HG03108 (cell line): ENCODE results near the gene CHTOP.
A peak's percentile ranks its signal among the peaks of the same experiment; 100 is the strongest.

ENCODE experiments used
- ATAC-seq: cut with Tn5 transposase; IDR thresholded peaks from one replicate; pipeline ENCODE4 v1.9.1; 2021; ENCODE audit warnings: moderate library complexity; ENCODE audit not compliant: unreplicated experiment

CHTOP gene

GRCh38 chr1:153612755-153613331 lies 21.0 kb upstream of the CHTOP start, which contains the start of gene S100A16:
TSS of gene S100A16 (minus strand) at chr1:153613137. CDS start at chr1:153608151, 4,986 bp downstream.
- no peak for ATAC-seq

GRCh38 chr1:153613406-153613805 lies 20.5 kb upstream of the CHTOP start:
- ATAC-seq = no peak

GRCh38 chr1:153614189-153614900 lies 19.5 kb upstream of the CHTOP start:
- ATAC-seq = no peak

GRCh38 chr1:153614906-153615305 lies 19.0 kb upstream of the CHTOP start:
- ATAC-seq = no peak

- no peak for ATAC-seq
Observed at GRCh38 chr1:153615406-153615805, 18.5 kb upstream of the CHTOP start.

- no peak for ATAC-seq
Observed at GRCh38 chr1:153616144-153616916, 17.5 kb upstream of the CHTOP start, which contains the start of gene S100A14. TSS of gene S100A14 (minus strand) at chr1:153616325. CDS start at chr1:153615858, 467 bp downstream.

GRCh38 chr1:153616917-153617311 lies 17.0 kb upstream of the CHTOP start:
- no peak for ATAC-seq

- peak; percentile 72 for ATAC-seq
Observed at GRCh38 chr1:153617663-153618062, 16.2 kb upstream of the CHTOP start.

- ATAC-seq = no peak
Observed at GRCh38 chr1:153619171-153619570, 14.7 kb upstream of the CHTOP start.

GRCh38 chr1:153623101-153623500 lies 10.8 kb upstream of the CHTOP start:
- no peak for ATAC-seq

- ATAC-seq = no peak
Observed at GRCh38 chr1:153624965-153625611, 8.8 kb upstream of the CHTOP start.

GRCh38 chr1:153626477-153626903 lies 7.4 kb upstream of the CHTOP start:
- no peak for ATAC-seq

GRCh38 chr1:153626904-153627714 lies 6.8 kb upstream of the CHTOP start, which contains the start of gene S100A13:
TSS of gene S100A13 (minus strand) at chr1:153627505. CDS start at chr1:153626472, 1,033 bp downstream.
- no peak for ATAC-seq

GRCh38 chr1:153627715-153628626 lies 5.9 kb upstream of the CHTOP start, which contains the start of gene S100A1:
TSS of gene S100A1 (plus strand) at chr1:153628434. CDS start at chr1:153630522, 2,088 bp downstream.
- no peak for ATAC-seq

- ATAC-seq = no peak
Observed at GRCh38 chr1:153628638-153629342, 5.1 kb upstream of the CHTOP start.

GRCh38 chr1:153629343-153629665 lies 4.6 kb upstream of the CHTOP start:
- ATAC-seq = no peak

GRCh38 chr1:153629971-153630370 lies 3.9 kb upstream of the CHTOP start:
- no peak for ATAC-seq

- ATAC-seq = no peak
Observed at GRCh38 chr1:153630384-153630783, 3.5 kb upstream of the CHTOP start.
